IMR-90 (cell line): ENCODE measurements around the gene CAMKMT. TPM values are rescaled to one million over a fixed set of nuclear protein-coding genes. Genes with fewer than 3 reads are reported as not detected.

Experiments used
- ATAC-seq: fragments of 200-7000 bp; cut with Tn5 transposase; 2 replicates; pipeline ENCODE4 v1.9.1; 2020; ENCODE audit warnings: low read depth, mild to moderate bottlenecking, moderate library complexity
- BruUV-seq: library from RNA; stranded (reverse); fragments of 400-500 nt; replicated peaks from 2 replicates; lab custom pipeline; 2021; lab: Mats Ljungman, UMichigan
- CTCF ChIA-PET: fragments of 300-600 bp; formaldehyde crosslinking; extraction: SDS; loops from one replicate; lab custom pipeline; 2021; ENCODE audit warnings: antibody characterized with exemption; lab: Yijun Ruan, JAX
- POLR2A ChIA-PET: fragments of 300-600 bp; sonication (Branson Sonifier 250); formaldehyde crosslinking; loops from one replicate; lab custom pipeline; 2022; ENCODE audit warnings: antibody characterized with exemption; ENCODE audit not compliant: unreplicated experiment; lab: Charles Lee
- DNase-seq: peaks from one replicate; pipeline ENCODE4 v3.0.0; 2013
- H2AFZ ChIP-seq: replicated peaks from 2 replicates; pipeline ENCODE3; 2013; ENCODE audit warnings: low read length, mild to moderate bottlenecking; ENCODE audit not compliant: poor library complexity
- H2AK5ac ChIP-seq: 2 replicates; pipeline ENCODE4 v1.6.1; 2013; ENCODE audit warnings: low read depth, low read length, inconsistent platforms
- H2AK9ac ChIP-seq: replicated peaks from 2 replicates; pipeline ENCODE3; 2013; ENCODE audit warnings: mild to moderate bottlenecking, low read depth, low read length, moderate library complexity; ENCODE audit not compliant: poor library complexity
- H2BK120ac ChIP-seq: 2 replicates; pipeline ENCODE4 v1.6.1; 2013; ENCODE audit warnings: low read depth, low read length, inconsistent platforms
- H2BK15ac ChIP-seq: 3 replicates; pipeline ENCODE4 v1.6.1; 2013; ENCODE audit warnings: low read depth, low read length, inconsistent platforms
- H2BK20ac ChIP-seq: 2 replicates; pipeline ENCODE4 v1.6.1; 2013; ENCODE audit warnings: low read depth, mild to moderate bottlenecking, inconsistent platforms, low read length, moderate library complexity
- H2BK5ac ChIP-seq: 2 replicates; pipeline ENCODE4 v1.6.1; 2013; ENCODE audit warnings: mild to moderate bottlenecking, low read depth, low read length, inconsistent platforms; ENCODE audit not compliant: poor library complexity, severe bottlenecking
- H3K14ac ChIP-seq: replicated peaks from 2 replicates; pipeline ENCODE4 v1.6.1; 2013; ENCODE audit warnings: low read depth, low read length, inconsistent platforms
- H3K18ac ChIP-seq: 2 replicates; pipeline ENCODE4 v1.6.1; 2013; ENCODE audit warnings: low read depth, low read length, control low read depth
- H3K23ac ChIP-seq: 2 replicates; pipeline ENCODE4 v1.6.1; 2013; ENCODE audit warnings: low read depth, low read length, inconsistent platforms
- H3K27ac ChIP-seq: 2 replicates; pipeline ENCODE4 v1.5.1; 2013; ENCODE audit warnings: mild to moderate bottlenecking, control low read depth, low read length; ENCODE audit not compliant: insufficient read depth
- H3K27me3 ChIP-seq: 2 replicates; pipeline ENCODE4 v1.6.1; 2013; ENCODE audit warnings: low read length; ENCODE audit not compliant: control insufficient read depth, insufficient read depth
- H3K36me3 ChIP-seq: 2 replicates; pipeline ENCODE4 v1.6.1; 2013; ENCODE audit warnings: low read length, mixed read lengths; ENCODE audit not compliant: control insufficient read depth, insufficient read depth
- H3K4ac ChIP-seq: 2 replicates; pipeline ENCODE4 v1.6.1; 2013; ENCODE audit warnings: low read depth, low read length, inconsistent platforms
- H3K4me1 ChIP-seq: 2 replicates; pipeline ENCODE4 v1.6.1; 2013; ENCODE audit warnings: low read length, mixed read lengths; ENCODE audit not compliant: control insufficient read depth, insufficient read depth
- H3K4me2 ChIP-seq: 2 replicates; pipeline ENCODE4 v1.6.1; 2013; ENCODE audit warnings: low read depth, mild to moderate bottlenecking, control low read depth, low read length, moderate library complexity
- H3K4me3 ChIP-seq: 2 replicates; pipeline ENCODE4 v1.5.1; 2013; ENCODE audit warnings: low read depth, mild to moderate bottlenecking, control low read depth, low read length, moderate library complexity; ENCODE audit not compliant: insufficient read depth
- H3K56ac ChIP-seq: 2 replicates; pipeline ENCODE4 v1.6.1; 2013; ENCODE audit warnings: low read length, inconsistent platforms; ENCODE audit not compliant: insufficient read depth; ENCODE audit errors: extremely low read depth
- H3K79me1 ChIP-seq, 2 experiments: 2 replicates each; pipeline ENCODE4 v1.6.1; 2013; ENCODE audit warnings: low read length in 2 of 2, inconsistent platforms in 1 of 2, low read depth in 1 of 2
- H3K9ac ChIP-seq: 2 replicates; pipeline ENCODE4 v1.6.1; 2013; ENCODE audit warnings: low read depth, low read length, control low read depth
- H3K9me1 ChIP-seq: 2 replicates; pipeline ENCODE4 v1.6.1; 2013; ENCODE audit warnings: low read length, inconsistent platforms; ENCODE audit not compliant: insufficient read depth
- H3K9me3 ChIP-seq: 2 replicates; pipeline ENCODE4 v1.6.1; 2013; ENCODE audit warnings: low read length; ENCODE audit not compliant: control insufficient read depth, insufficient read depth
- H4K20me1 ChIP-seq: 2 replicates; pipeline ENCODE4 v1.6.1; 2013; ENCODE audit warnings: low read length, inconsistent platforms; ENCODE audit not compliant: insufficient read depth
- H4K5ac ChIP-seq: 2 replicates; pipeline ENCODE4 v1.6.1; 2013; ENCODE audit warnings: mild to moderate bottlenecking, low read depth, low read length, control low read depth
- H4K8ac ChIP-seq, 2 experiments: 2 replicates each; pipeline ENCODE4 v1.6.1; 2013; ENCODE audit warnings: low read depth in 2 of 2, low read length in 2 of 2, control low read depth in 1 of 2, inconsistent platforms in 1 of 2
- H4K91ac ChIP-seq: 2 replicates; pipeline ENCODE4 v1.6.1; 2013; ENCODE audit warnings: low read depth, low read length, inconsistent platforms; ENCODE audit not compliant: insufficient read depth
- BHLHE40 ChIP-seq: fragments of 150-350 bp; IDR thresholded peaks from 2 replicates; pipeline ENCODE4 v1.6.1; 2016; ENCODE audit warnings: mild to moderate bottlenecking, low read depth, low read length
- CEBPB ChIP-seq: IDR thresholded peaks from 2 replicates; pipeline ENCODE4 v1.6.1; 2012; ENCODE audit warnings: low read depth, low read length, improper control_type of control experiment
- CHD1 ChIP-seq: IDR thresholded peaks from 2 replicates; pipeline ENCODE4 v1.6.1; 2012; ENCODE audit warnings: low read depth, low read length, improper control_type of control experiment
- CTCF ChIP-seq: conservative IDR thresholded peaks from 2 replicates; pipeline ENCODE4 v1.5.1; 2012; ENCODE audit warnings: mild to moderate bottlenecking, low read depth, low read length, improper control_type of control experiment
- ELK1 ChIP-seq: fragments of 150-350 bp; IDR thresholded peaks from 2 replicates; pipeline ENCODE4 v1.6.1; 2016; ENCODE audit warnings: low read depth, mild to moderate bottlenecking, low read length, moderate library complexity, borderline replicate concordance
- FOS ChIP-seq: fragments of 150-350 bp; IDR thresholded peaks from 2 replicates; pipeline ENCODE4 v1.6.1; 2016; ENCODE audit warnings: low read depth, low read length
- MAFK ChIP-seq: IDR thresholded peaks from 2 replicates; pipeline ENCODE4 v1.6.1; 2012; ENCODE audit warnings: low read depth, low read length, improper control_type of control experiment
- MAZ ChIP-seq: IDR thresholded peaks from 2 replicates; pipeline ENCODE4 v1.6.1; 2012; ENCODE audit warnings: low read depth, mild to moderate bottlenecking, low read length, improper control_type of control experiment, moderate library complexity, borderline replicate concordance
- MXI1 ChIP-seq: IDR thresholded peaks from 2 replicates; pipeline ENCODE4 v1.6.1; 2012; ENCODE audit warnings: low read depth, mild to moderate bottlenecking, low read length, moderate library complexity, borderline replicate concordance
- NFE2L2 ChIP-seq: fragments of 150-350 bp; IDR thresholded peaks from 2 replicates; pipeline ENCODE4 v1.6.1; 2016; ENCODE audit warnings: low read depth, mild to moderate bottlenecking, low read length
- POLR2A ChIP-seq: IDR thresholded peaks from 2 replicates; pipeline ENCODE4 v1.6.1; 2012; ENCODE audit warnings: mild to moderate bottlenecking, low read depth, low read length
- RAD21 ChIP-seq: IDR thresholded peaks from 2 replicates; pipeline ENCODE4 v1.6.1; 2012; ENCODE audit warnings: low read length, improper control_type of control experiment
- RCOR1 ChIP-seq: IDR thresholded peaks from 2 replicates; pipeline ENCODE4 v1.6.1; 2012; ENCODE audit warnings: mild to moderate bottlenecking, low read length, improper control_type of control experiment; ENCODE audit not compliant: insufficient replicate concordance
- RFX5 ChIP-seq: IDR thresholded peaks from 2 replicates; pipeline ENCODE4 v1.8.0; 2012; ENCODE audit warnings: low read depth, mild to moderate bottlenecking, low read length, moderate library complexity
- SMC3 ChIP-seq: fragments of 150-350 bp; IDR thresholded peaks from 2 replicates; pipeline ENCODE4 v1.6.1; 2016; ENCODE audit warnings: low read depth, mild to moderate bottlenecking, antibody characterized with exemption, low read length, moderate library complexity
- WGBS, 2 experiments: methylation state at CpG; one replicate each; pipeline versions ENCODE4 v1.1.5 to v1.1.7; 2013; ENCODE audit warnings: missing lambda C conversion rate in 2 of 2; ENCODE audit not compliant: insufficient read length in 1 of 2; ENCODE audit errors: extremely low coverage in 2 of 2; 5-methylcytosine and 5-hydroxymethylcytosine counted together
- dilution Hi-C: fragments of 300-500 bp; cut with HindIII; formaldehyde crosslinking; loops from one replicate; pipeline ENCODE4 v1.14.3; 2018; ENCODE audit warnings: low sequenced_read_pairs; ENCODE audit not compliant: unreplicated experiment
- in situ Hi-C: fragments of 300-500 bp; cut with MboI; formaldehyde crosslinking; loops from 3 replicates; pipeline ENCODE4 v1.14.3; 2019; ENCODE audit warnings: low sequenced_read_pairs, inconsistent platforms, mixed read lengths
- intact Hi-C: fragments of 100-400 bp; cut with micrococcal nuclease; formaldehyde crosslinking; loops from 2 replicates; pipeline ENCODE4 v1.10.0; 2022
- polyA plus RNA-seq, 3 experiments: library from polyadenylated mRNA; depleted of rRNA; stranded (reverse); fragments of >200 nt; gene quantifications; 2 replicates each; pipeline ENCODE4 v1.2.3, GENCODE V29; 2012; ENCODE audit warnings: low replicate concordance in 1 of 3
- total RNA-seq: library from RNA; depleted of rRNA; stranded (reverse); fragments of >200 nt; gene quantifications from 2 replicates; pipeline ENCODE4 v1.2.3, GENCODE V29; 2012
- TF ChIP-seq, protein P1 (sequence below): fragments of 150-350 bp; IDR thresholded peaks from 2 replicates; pipeline ENCODE4 v1.6.1; 2017; ENCODE audit warnings: mild to moderate bottlenecking, antibody characterized with exemption, low read length, low read depth

The CAMKMT gene
- total and polyA plus RNA-seq, 2 of the 4 experiments (the other 2 are of a cell fraction) = 4.4 to 6.8 TPM

- ATAC-seq (0 out of 2 replicates have a peak, but pooled peaks have one; percentile 32), DNase-seq (peak; percentile 41)
- Histone ChIP-seq H2BK20ac (no peak overlapping the region), H3K79me1 (peaks cover 4 to 6% of the 10 kb centered on the region in 2 experiments; a peak in 1 of 4 replicates), H4K91ac (no peak overlapping the region), H3K27me3 (no peaks in the 10 kb centered on the region), H3K56ac (no peak overlapping the region), H2BK120ac (no peak overlapping the region), H3K23ac (no peak overlapping the region), H2AK5ac (no peak overlapping the region), H4K20me1 (no peaks in the 10 kb centered on the region), H3K4me2 (no peak overlapping the region), H4K8ac (no peak overlapping the region), H3K9me1 (peaks cover 4% of the 10 kb centered on the region; the same call in 1 of the 2 replicates), H3K36me3 (peaks cover 13% of the 10 kb centered on the region), H2BK5ac (no peak overlapping the region), H3K4ac (no peak overlapping the region), H4K5ac (no peak overlapping the region), H2BK15ac (no peak overlapping the region), H3K14ac (no peak overlapping the region), H3K4me3 (no peak overlapping the region), H3K9ac (no peak overlapping the region), H2AFZ (no peak overlapping the region), H3K18ac (no peak overlapping the region), H3K9me3 (no peaks in the 10 kb centered on the region), H3K4me1 (peaks cover 6% of the 10 kb centered on the region), H3K27ac (no peak overlapping the region), H2AK9ac (no peak overlapping the region)
- TF ChIP-seq CTCF = no peak
- TF ChIP-seq, protein P1, sequence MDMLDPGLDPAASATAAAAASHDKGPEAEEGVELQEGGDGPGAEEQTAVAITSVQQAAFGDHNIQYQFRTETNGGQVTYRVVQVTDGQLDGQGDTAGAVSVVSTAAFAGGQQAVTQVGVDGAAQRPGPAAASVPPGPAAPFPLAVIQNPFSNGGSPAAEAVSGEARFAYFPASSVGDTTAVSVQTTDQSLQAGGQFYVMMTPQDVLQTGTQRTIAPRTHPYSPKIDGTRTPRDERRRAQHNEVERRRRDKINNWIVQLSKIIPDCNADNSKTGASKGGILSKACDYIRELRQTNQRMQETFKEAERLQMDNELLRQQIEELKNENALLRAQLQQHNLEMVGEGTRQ = no peak
- no peak for TF ChIP-seq RFX5
- no peak for TF ChIP-seq RAD21
- TF ChIP-seq NFE2L2 = no peak
- no peak for TF ChIP-seq CEBPB
- TF ChIP-seq ELK1 = no peak
- TF ChIP-seq CHD1 = no peak
- no peak for TF ChIP-seq SMC3
- TF ChIP-seq POLR2A = no peak
- no peak for TF ChIP-seq MAFK
- no peak for TF ChIP-seq BHLHE40
- no peak for TF ChIP-seq MXI1
- no peak for TF ChIP-seq RCOR1
- no peak for TF ChIP-seq FOS
- no peak for TF ChIP-seq MAZ
- ChIA-PET CTCF (no interaction called here), POLR2A (no interaction called here)
- BruUV-seq = no TSS peak
- intact Hi-C loops = no loop called here
- WGBS, 2 experiments = no CpG with 5 or more reads among the region's 2 CpGs
- dilution Hi-C loops = no loop called here
- in situ Hi-C loops = no loop called here
Observed at GRCh38 chr2:44335806-44336538, 25.8 kb upstream of the CAMKMT start.
